IPS-18c (cell line): Measurements from ENCODE around the gene SURF1.
"Not testable (repeated sequence)": the region's sequence is repeated elsewhere in the genome, so short reads cannot be mapped to it uniquely, and the experiment has no call there.

Source experiments
- H3K4me3 ChIP-seq: 2 replicates; pipeline ENCODE4 v1.7.0; 2013; ENCODE audit warnings: low read depth, mild to moderate bottlenecking, low read length, moderate library complexity; ENCODE audit not compliant: insufficient read depth
- H3K9me3 ChIP-seq: one replicate; pipeline ENCODE4 v1.6.1; 2013; ENCODE audit warnings: mild to moderate bottlenecking, low read length, moderate library complexity; ENCODE audit not compliant: control insufficient read depth, insufficient read depth

SURF1 gene

DNA sequence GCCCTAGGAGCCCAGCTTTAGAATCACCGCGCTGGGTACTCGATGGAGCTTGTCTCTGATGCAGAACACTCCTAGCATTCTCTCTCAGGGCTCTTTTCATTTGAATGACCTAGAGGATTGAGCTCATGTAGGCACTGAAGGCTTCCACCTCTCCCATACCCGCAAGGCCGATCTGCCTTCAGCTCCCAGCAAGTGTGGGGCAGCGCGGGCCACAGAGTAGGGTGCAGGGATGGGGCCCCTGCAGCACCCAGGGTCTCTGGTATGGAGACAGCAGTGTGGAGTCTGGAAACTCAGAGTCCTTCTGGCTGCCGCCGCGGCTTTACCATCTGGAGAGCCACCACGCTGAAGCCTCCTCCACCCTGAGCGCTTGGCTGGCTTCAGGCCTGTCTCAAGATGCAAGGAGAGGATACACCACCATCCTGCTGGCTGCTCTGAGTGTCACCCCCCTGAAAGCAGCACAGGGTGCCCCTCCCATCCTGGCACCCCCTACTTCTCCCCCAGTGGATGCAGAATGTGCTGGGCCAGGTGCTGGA is 32.8 kb upstream of the SURF1 start:
- Histone ChIP-seq H3K4me3 (no peak overlapping the region), H3K9me3 (peaks cover 5% of the 10 kb centered on the region)

DNA sequence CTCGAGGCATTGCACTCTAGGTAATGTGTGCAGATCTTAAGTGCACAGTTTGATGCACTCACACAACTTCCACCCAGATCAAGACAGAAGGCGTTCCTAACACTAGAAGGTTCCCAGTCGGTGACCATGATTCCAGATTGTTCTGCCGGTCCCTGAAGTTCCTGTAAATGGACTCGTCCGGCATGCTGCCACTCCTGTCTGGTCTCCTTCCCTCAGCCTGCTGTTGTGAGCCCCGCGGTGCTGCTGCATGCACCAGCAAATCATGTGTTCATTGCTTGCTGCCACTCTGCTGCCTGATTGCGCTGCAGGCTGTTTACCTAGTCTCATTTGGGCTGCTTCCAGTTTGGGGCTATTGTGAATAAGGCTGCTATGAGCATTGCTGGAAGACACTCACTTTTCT is 31.4 kb upstream of the SURF1 start:
- no peak overlapping the region for H3K4me3 ChIP-seq

DNA sequence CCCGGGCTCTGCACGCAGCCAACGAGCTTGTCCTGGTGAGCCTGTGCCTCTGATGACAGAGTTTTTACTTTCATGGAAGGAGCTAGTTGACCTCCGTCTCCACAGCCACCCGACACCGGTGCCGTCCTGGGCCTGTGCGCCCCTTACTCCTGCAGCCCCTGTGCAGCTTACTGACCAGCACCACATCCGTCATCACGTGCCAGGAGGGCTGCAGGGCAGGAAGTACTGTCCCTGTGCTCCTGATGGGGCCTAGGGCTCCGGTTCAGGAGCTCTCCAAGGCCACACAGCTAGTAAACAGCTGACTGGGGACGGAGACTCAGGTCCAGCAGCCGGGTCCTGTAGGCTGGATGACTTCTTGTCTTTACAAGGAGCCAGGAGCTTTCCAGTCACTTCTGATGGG is 30.1 kb upstream of the SURF1 start:
- H3K9me3 ChIP-seq, result peaks cover 3% of the 10 kb centered on the region
- no peak overlapping the region for H3K4me3 ChIP-seq

More for the DNA sequence above, 31.4 kb upstream of the SURF1 start:
- H3K9me3 ChIP-seq, result peaks cover 5% of the 10 kb centered on the region

DNA sequence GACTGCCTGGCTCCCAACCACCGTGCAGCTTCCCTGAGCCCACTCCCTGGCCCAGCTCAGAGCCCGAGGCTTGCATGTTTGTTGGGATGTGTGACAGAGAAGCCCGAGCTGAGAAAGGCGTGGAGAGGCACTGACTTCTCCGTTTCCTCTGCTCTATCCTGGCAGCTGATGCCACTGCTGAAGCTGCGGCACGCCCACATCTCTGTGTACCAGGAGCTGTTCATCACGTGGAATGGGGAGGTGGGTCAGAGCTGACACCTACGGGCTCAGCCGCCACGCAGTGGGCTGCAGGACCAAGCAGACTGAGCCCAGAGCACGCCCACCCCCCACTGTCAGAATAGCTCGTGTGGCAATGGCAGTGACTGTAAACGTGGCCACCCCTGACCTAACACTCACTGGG is 29.2 kb upstream of the SURF1 start:
- H3K4me3 ChIP-seq, result no peak overlapping the region
- no peaks in the 10 kb centered on the region for H3K9me3 ChIP-seq

DNA sequence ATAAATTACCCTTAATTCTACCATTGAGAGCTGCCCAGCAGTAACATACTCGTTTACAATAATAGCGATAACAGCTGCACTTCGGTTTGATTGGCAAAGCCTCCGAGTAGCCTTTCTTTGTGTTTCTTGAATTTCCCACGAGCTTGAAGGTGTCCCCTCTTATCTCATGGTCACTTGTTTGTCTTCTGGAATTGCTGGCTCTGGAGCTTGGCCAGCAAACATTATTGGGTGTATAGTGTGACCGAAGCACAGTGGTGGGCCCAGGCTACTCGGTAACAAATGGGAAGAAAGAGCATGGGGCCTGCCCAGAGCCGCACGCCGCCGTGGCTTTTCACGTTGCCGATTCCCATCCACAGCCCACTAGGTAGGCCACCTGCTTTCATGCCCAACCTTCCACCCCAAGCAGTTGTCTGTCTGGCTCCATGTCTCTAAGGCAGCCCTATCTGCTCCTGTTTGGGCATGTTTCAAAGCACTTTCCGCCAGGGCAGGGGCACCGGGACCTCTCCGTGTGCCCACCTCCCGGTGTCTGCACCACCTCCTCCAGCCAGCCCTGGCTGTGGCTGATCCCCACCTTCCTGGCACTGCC is 28.5 kb upstream of the SURF1 start:
- Histone ChIP-seq H3K9me3 (no peaks in the 10 kb centered on the region), H3K4me3 (no peak overlapping the region)

DNA sequence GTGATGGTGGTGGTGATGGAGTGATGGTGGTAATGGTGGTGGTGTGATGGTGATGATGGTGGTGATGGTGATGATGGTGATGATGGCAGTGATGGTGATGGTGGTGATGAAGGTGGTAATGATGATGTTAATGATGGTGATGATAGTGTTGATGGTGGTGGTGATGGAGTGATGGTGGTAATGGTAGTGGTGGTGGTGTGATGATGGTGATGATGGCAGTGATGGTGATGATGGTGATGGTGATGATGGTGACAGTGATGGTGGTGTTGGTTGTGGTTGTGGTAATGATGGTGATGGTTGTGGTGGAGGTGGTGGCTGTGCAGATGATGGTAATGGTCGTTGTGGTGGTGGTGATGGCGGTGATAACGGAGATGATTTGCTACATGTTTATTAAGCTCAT is 27.2 kb upstream of the SURF1 start:
- Histone ChIP-seq H3K4me3 (no peak overlapping the region), H3K9me3 (no peaks in the 10 kb centered on the region)

DNA sequence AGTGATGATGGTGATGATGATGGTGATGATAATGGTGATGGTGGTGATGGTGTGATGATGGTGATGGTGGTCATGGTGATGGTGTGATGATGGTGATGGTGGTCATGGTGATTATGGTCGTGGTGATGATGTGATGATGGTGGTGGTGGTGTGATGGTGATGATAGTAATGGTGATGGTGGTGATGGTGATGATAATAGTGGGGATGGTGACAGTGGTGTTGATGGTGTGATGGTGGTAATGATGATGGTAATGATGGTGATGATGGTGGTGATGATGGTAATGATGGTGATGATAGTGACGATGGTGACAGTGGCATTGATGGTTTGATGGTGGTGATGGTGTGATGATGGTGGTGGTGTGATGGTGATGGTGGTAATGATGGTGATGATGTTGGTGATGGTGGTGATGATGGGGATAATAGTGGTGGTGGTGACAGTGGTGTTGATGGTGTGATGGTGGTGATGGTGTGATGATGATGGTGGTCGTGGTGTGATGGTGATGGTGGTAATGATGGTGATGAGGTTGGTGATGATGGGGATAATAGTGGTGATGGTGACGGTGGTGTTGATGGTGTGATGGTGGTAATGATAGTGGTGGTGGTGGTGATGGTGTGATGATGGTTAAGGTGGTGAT is 26.3 kb upstream of the SURF1 start:
- no peak overlapping the region for H3K4me3 ChIP-seq

DNA sequence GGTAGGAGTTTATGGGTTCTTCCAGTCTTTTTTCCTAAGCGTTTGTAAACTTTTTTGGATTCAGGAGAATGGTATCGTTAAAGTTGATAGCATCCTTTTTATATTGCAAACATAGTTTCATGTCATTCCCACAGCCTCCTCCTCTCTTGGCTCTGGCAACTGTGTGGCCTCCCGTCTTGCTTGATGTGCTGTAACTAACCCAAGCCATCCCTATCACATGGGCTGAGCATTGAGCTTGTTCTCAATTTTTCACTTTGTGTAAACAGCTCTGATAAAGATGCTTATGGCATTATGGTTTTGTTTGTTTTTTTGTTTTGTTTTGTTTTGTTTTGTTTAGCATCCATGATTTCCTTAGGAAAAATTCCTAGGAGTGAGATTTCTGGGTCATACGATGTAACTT is 24.4 kb upstream of the SURF1 start:
- Histone ChIP-seq H3K4me3 (no peak overlapping the region), H3K9me3 (no peaks in the 10 kb centered on the region)

More for the DNA sequence above, 26.3 kb upstream of the SURF1 start:
- no peaks in the 10 kb centered on the region for H3K9me3 ChIP-seq

DNA sequence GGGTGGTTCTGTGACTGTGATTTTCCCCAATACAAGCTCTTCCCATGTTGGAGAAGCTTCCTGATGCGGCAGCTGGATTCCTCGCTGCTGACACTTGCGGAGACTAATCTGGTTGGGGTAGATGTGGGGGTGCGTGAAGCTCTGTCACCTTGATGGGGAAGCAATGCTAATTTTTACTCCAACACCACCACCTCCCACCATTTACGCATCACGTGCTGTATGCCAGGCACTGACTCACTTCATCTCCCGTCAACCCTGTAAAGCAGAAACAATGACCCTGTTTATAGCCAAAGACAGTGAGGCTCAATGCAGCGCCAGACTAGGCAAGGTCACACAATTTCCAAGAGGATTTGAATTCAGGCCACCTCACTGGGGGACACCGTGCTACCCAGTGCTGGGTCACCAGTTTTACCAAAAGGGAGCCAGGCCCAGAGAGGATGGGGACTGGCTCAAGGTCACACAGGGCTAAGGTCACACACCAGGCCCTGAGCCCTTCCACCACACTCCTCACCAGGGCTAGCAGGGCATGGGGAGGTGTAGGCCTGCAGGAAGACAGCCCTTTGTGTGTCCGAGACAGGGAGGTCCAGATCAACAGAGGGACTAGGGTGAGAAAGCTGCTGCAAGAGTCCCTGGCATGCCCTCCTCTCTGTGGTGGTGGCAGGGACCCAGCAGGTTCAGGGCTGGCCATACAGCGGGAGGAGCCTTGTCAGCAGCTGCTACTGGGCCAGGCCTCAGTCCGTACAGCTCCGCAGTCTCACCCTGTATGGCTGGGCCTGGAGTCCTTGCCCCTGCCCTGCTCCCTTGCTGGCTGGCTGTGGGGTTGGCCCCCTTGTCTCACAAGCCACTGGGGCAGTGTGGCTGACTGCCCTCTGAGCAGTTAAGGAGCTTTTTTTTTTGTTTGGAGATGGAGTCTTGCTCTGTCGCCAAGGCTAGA is 23.1 kb upstream of the SURF1 start:
- no peaks in the 10 kb centered on the region for H3K9me3 ChIP-seq
- H3K4me3 ChIP-seq, result no peak overlapping the region

DNA sequence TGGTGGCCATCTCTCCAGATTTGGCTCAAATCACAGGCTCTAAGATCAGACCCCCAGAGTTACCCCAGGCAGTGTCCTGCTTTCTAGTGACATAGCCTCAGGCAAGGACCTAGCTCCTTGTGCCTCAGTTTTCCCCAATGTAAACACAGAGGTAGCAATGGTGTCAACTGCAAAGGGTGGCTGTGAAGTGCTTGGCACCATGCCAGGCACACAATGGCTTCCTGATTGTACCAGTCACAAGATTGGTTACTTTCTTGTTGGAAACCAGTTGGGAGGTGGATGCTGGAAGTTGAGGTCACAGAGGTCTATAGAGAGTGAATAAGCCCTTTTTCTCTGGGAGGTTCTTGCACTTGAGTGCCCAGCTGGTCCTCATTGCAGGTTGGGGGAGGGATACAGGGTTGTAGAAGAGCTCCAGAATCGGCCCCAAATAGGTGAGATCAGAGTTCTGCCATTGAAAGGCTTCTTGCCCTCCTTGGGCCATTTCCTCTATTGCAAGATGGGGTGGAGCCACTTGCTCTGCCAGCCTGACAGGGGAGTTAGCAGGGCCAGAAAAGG is 22.2 kb upstream of the SURF1 start:
- Histone ChIP-seq H3K4me3 (no peak overlapping the region), H3K9me3 (no peaks in the 10 kb centered on the region)

DNA sequence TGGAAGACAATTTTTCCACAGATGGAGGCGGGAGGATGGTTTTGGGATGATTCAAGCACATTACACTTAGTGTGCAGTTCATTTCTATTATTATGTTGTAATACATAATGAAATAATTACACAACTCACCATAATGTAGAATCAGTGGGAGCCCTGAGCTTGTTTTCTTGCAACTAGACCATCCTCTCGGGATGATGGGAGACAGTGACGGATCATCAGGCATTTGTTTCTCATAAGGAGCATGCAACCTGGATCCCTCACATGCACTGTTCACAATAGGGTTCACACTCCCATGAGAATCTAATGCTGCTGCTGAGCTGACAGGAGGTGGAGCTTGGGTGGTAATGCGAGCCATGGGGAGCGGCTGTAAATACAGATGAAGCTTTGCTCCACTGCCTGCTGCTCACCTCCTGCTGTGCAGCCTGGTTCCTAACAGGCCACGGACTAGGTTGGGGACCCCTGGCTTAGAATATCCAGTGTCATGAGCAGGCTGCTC is 21.5 kb upstream of the SURF1 start:
- H3K9me3 ChIP-seq, result no peaks in the 10 kb centered on the region
- H3K4me3 ChIP-seq, result no peak overlapping the region

DNA sequence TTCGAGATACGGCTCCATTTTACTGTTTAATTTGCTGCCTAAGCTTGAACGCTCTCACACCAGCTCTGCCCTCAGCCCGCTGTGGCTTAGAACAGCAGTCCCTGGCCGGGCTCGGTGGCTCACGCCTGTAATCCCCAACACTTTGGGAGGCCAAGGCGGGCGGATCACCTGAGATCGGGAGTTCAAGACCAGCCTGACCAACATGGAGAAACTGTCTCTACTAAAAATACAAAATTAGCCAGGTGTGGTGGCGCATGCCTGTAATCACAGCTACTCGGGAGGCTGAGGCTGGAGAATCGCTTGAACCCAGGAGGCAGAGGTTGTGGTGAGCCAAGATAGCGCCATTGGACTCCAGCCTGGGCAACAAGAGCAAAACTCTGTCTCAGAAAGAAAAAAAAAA is 21.0 kb upstream of the SURF1 start:
- H3K4me3 ChIP-seq, H3K9me3 ChIP-seq: not testable (repeated sequence)

DNA sequence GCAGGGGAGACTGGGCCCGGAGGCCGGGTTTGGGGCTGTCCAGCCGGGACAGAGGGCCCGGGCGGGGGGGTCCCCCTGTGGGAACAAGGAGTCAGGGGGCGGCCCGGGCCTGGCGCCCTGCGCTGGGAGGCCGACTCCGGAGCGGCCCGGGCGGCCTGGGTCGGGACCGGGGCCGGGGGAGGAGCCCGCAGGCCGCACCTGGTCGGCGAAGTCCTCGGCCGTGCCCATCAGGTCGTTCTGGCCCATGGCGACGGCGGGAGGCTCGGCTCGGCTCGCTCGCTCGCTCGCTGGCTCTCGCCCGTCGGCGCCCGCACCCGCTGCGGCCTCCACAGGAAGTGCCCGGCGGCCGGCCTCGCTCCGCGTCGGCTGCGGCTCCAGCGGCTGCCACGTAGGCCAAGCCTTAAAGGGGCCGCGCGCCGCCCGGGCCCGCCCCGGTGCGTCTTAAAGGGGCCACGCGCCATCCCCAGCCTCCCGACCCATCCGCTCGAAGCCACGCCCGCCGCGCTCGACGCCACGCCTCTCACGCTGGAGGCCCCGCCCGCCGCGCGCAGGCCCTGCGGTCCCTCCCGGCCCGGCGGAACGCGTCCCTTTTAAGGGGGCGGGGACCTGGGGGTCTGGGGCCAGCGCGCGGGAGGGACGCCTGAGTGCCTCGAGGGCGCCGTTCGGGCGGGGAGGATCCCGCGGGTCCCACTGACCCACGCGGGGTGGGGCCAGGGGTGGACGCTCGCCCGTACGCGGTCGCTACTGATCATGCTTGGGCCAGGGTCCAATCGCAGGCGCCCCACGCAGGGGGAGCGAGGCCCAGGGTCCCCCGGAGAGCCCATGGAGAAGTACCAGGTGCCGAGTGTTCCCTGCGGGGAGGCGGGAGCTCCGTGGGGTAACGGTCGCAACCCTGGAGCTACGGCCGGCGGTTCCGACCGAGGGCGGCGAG is 19.7 kb upstream of the SURF1 start, which contains the start of the genes STKLD1 and SURF4:
TSS of gene STKLD1 (plus strand) at position 643 of the 931 bp plus-strand sequence. CDS start at position 751, 108 bp downstream.
TSS of gene SURF4 (minus strand) at position 337 of the 931 bp plus-strand sequence. CDS start at position 246, 91 bp downstream.
- Histone ChIP-seq H3K4me3 (peak within 1 kb of the TSS; percentile 87), H3K9me3 (no peaks in the 10 kb centered on the region)

DNA sequence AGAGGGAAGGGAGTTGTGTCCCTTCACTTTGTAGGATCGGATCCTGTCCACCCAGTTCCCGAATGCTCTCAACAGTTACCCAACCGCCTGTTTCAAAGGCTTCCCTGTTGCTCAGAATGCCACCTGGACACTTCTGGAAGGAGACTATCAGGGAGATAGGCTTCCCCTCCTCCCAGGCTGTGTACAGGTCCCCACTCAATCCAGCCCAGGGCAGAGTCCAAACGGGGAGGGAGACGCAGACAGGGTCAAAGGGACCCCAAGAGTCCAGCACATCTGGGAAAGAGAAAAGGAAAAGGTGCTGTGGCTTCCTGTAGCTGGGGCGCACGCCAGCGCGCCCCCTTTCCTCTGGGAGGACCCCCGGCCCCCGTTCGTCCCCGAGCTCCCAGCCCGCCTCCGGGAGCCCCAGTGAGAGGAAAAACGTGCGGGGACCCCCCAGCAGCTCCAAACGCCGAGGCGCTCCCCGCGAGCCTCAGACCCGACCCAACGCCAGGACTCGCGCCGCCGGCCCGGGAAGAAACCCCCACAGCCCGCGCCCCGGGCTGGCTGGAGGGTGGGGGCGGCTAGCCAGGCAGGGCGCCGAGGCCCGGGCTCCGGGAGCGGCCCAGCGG is 18.9 kb upstream of the SURF1 start:
- no peaks in the 10 kb centered on the region for H3K9me3 ChIP-seq
- H3K4me3 ChIP-seq, result peak overlapping the region; percentile 87

DNA sequence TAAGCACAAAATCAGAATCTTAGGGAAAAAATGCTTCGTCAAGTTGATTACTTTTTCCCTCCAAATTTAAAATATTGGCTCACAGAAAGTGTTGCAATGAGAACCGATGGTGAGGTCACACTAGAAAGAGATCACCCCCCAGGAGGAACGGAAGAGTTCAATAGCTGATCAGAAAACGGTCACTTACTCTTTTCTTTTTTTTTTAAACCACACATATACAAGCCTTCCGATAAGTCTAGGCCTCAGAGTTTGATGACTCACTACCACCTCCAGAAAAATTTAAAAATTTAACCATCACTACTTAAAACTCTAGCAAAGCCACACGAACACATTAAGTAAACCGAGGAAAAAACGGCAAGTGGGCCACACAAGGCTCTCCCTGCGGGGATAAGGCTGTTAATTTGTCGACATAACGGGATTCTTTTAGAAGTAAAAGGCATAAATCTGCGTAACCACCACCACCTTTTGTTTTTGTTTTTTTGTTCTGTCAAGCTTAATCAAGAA is 18.4 kb upstream of the SURF1 start:
- H3K9me3 ChIP-seq, result no peaks in the 10 kb centered on the region
- H3K4me3 ChIP-seq, result peak overlapping the region; percentile 87

DNA sequence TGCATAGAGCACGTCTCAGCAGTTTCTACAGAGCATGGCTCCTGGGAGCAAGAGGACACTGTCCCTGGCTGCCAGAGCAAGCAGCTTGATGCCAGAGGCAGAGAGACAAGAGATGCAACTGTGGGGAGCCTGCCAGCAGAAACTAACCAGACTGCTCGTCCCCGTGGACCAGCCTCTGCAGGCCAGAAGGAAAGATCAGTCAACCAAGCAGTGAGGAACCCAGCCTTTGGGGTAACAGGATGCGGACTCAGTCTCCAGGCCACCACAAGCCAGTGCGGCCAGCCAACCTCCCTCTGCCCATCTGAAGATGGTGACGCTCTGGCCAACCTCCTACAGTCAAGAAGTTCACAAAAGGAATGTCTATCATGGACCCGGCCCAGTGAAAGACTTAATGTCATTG is 15.9 kb upstream of the SURF1 start:
- Histone ChIP-seq H3K4me3 (no peak overlapping the region), H3K9me3 (no peaks in the 10 kb centered on the region)
